Measurements from ENCODE around the gene HCN2. TPM values are rescaled to one million over a fixed set of nuclear protein-coding genes. Genes with fewer than 3 reads are reported as not detected.

The HCN2 gene
- polyA plus RNA-seq, 1 of the 3 experiments (the other 2 are of a cell fraction) = 5.6 TPM

GRCh38 chr19:616747-617526 is 27.3 kb downstream of the HCN2 start:
- CTCF ChIA-PET = interaction anchor here (0.9 kb wide), 1 partner anchor 12 kb away, joined by 8 read pairs; no protein-coding TSS in a partner anchor
- Histone ChIP-seq H3K27ac (ENCODE audit: low read depth in 2 of 2, low read length in 1 of 2) (no peak overlapping the region), H3K9ac (no peak overlapping the region), H3K4me3 (ENCODE audit: low read depth in 2 of 2, low read length in 1 of 2) (no peak overlapping the region), H3K4me2 (no peak overlapping the region), H4K20me1 (ENCODE audit: insufficient read depth) (no peaks in the 10 kb centered on the region), H2AFZ (ENCODE audit: low read depth) (no peak overlapping the region), H3K4me1 (ENCODE audit: control insufficient read depth in 1 of 2, insufficient read depth in 2 of 2, low read depth in 1 of 2, low read length in 1 of 2) (no peaks in the 10 kb centered on the region), H3K9me3 (no peaks in the 10 kb centered on the region), H3K27me3 (ENCODE audit: insufficient read depth) (no peaks in the 10 kb centered on the region), H3F3A (replicated peaks; ENCODE audit: insufficient read depth) (peaks cover 1% of the 10 kb centered on the region), H3K9me2 (no peaks in the 10 kb centered on the region), H3K36me3 (replicated peaks in 1 of 2; ENCODE audit: control insufficient read depth in 1 of 2, insufficient read depth in 2 of 2, low read length in 1 of 2) (peaks cover 0 to 41% of the 10 kb centered on the region in 2 experiments), H3K79me2 (ENCODE audit: insufficient read depth) (no peaks in the 10 kb centered on the region)
- TF ChIP-seq NRF1 (IDR thresholded peaks at IDR 0.05; ENCODE audit: low read depth, low read length) = no peak
- TF ChIP-seq FOXM1 (IDR thresholded peaks at IDR 0.05; ENCODE audit: low read depth) = no peak
- no peak for TF ChIP-seq FOXJ3 (CRISPR knock-in tag; IDR thresholded peaks at IDR 0.05)
- no peak for TF ChIP-seq SMC3 (IDR thresholded peaks at IDR 0.05; ENCODE audit: low read depth, low read length)
- DNase-seq = no peak
- WGBS (ENCODE audit: low lambda C conversion rate) = 92% methylated on average over 50 of the region's 58 CpGs
- POLR2A ChIA-PET = no interaction called here

GRCh38 chr19:617551-618246 is 28.0 kb downstream of the HCN2 start:
- Histone ChIP-seq H3K4me1 (ENCODE audit: control insufficient read depth in 1 of 2, insufficient read depth in 2 of 2, low read depth in 1 of 2, low read length in 1 of 2) (no peaks in the 10 kb centered on the region), H3K27ac (ENCODE audit: low read depth in 2 of 2, low read length in 1 of 2) (no peak overlapping the region), H2AFZ (ENCODE audit: low read depth) (no peak overlapping the region), H3K4me3 (ENCODE audit: low read depth in 2 of 2, low read length in 1 of 2) (no peak overlapping the region), H3K27me3 (ENCODE audit: insufficient read depth) (no peaks in the 10 kb centered on the region), H3K79me2 (ENCODE audit: insufficient read depth) (no peaks in the 10 kb centered on the region), H4K20me1 (ENCODE audit: insufficient read depth) (no peaks in the 10 kb centered on the region), H3K9me3 (no peaks in the 10 kb centered on the region), H3K9me2 (no peaks in the 10 kb centered on the region), H3K9ac (no peak overlapping the region), H3K4me2 (no peak overlapping the region), H3K36me3 (replicated peaks in 1 of 2; ENCODE audit: control insufficient read depth in 1 of 2, insufficient read depth in 2 of 2, low read length in 1 of 2) (peaks cover 0 to 47% of the 10 kb centered on the region in 2 experiments), H3F3A (replicated peaks; ENCODE audit: insufficient read depth) (no peaks in the 10 kb centered on the region)
- TF ChIP-seq MAX (IDR thresholded peaks at IDR 0.05; ENCODE audit: low read depth) (no peak), GATA2 (CRISPR knock-in tag; IDR thresholded peaks at IDR 0.05) (no peak), FOSL2 (IDR thresholded peaks at IDR 0.05; ENCODE audit: borderline replicate concordance, low read depth) (no peak), RFX5 (IDR thresholded peaks at IDR 0.05; ENCODE audit: low read length) (no peak)
- WGBS (ENCODE audit: low lambda C conversion rate) = 84% methylated on average over 9 of the region's 29 CpGs
- CTCF ChIA-PET = interaction anchor here (0.6 to 0.9 kb wide), 2 partner anchors 11 to 314 kb away, joined by 3 to 8 read pairs; no protein-coding TSS in a partner anchor
- POLR2A ChIA-PET = no interaction called here
- no peak for DNase-seq

- Histone ChIP-seq H3K9me2 (no peaks in the 10 kb centered on the region), H3K9ac (no peak overlapping the region), H3K27ac (ENCODE audit: low read depth in 2 of 2, low read length in 1 of 2) (no peak overlapping the region), H3K9me3 (no peaks in the 10 kb centered on the region), H4K20me1 (ENCODE audit: insufficient read depth) (0 out of 2 replicates have a peak, but pooled peaks cover under 1% of the 10 kb centered on the region), H3K4me1 (ENCODE audit: control insufficient read depth in 1 of 2, insufficient read depth in 2 of 2, low read depth in 1 of 2, low read length in 1 of 2) (no peaks in the 10 kb centered on the region), H3K4me2 (no peak overlapping the region), H3K36me3 (replicated peaks in 1 of 2; ENCODE audit: control insufficient read depth in 1 of 2, insufficient read depth in 2 of 2, low read length in 1 of 2) (peaks cover 0 to 48% of the 10 kb centered on the region in 2 experiments), H3K4me3 (ENCODE audit: low read depth in 2 of 2, low read length in 1 of 2) (no peak overlapping the region), H3K27me3 (ENCODE audit: insufficient read depth) (no peaks in the 10 kb centered on the region), H3F3A (replicated peaks; ENCODE audit: insufficient read depth) (no peaks in the 10 kb centered on the region), H2AFZ (ENCODE audit: low read depth) (no peak overlapping the region), H3K79me2 (ENCODE audit: insufficient read depth) (no peaks in the 10 kb centered on the region)
- no peak for DNase-seq
- 96% methylated on average over 13 of the region's 19 CpGs for WGBS (ENCODE audit: low lambda C conversion rate)
- ChIA-PET POLR2A (no interaction called here), CTCF (interaction anchor here (0.6 to 0.9 kb wide), 2 partner anchors 10 to 313 kb away, joined by 3 to 8 read pairs; no protein-coding TSS in a partner anchor)
- no peak for TF ChIP-seq JUND (IDR thresholded peaks at IDR 0.05)
- no peak for TF ChIP-seq PBX3 (IDR thresholded peaks at IDR 0.05)
- no peak for TF ChIP-seq FOXM1 (IDR thresholded peaks at IDR 0.05; ENCODE audit: low read depth)
- no peak for TF ChIP-seq TEAD4 (IDR thresholded peaks at IDR 0.05; ENCODE audit: borderline replicate concordance, insufficient read depth)
- no peak for TF ChIP-seq GATA2 (CRISPR knock-in tag; IDR thresholded peaks at IDR 0.05)
- no peak for TF ChIP-seq RCOR1 (IDR thresholded peaks at IDR 0.05; ENCODE audit: low read length)
- no peak for TF ChIP-seq IRF3 (IDR thresholded peaks at IDR 0.05; ENCODE audit: low read depth, low read length)
- TF ChIP-seq USF1 (IDR thresholded peaks at IDR 0.05; ENCODE audit: borderline replicate concordance, low read depth) = no peak
- no peak for TF ChIP-seq EP300 (IDR thresholded peaks at IDR 0.05; ENCODE audit: borderline replicate concordance in 1 of 2, low read depth in 1 of 2, low read length in 1 of 2)
- TF ChIP-seq POLR2AphosphoS5 (IDR thresholded peaks at IDR 0.05; ENCODE audit: low read depth, low read length) = no peak
- no peak for TF ChIP-seq MEF2A (IDR thresholded peaks at IDR 0.05; ENCODE audit: borderline replicate concordance, low read depth)
- no peak for TF ChIP-seq FOXJ3 (CRISPR knock-in tag; IDR thresholded peaks at IDR 0.05)
These were observed 28.6 kb downstream of the HCN2 start for GRCh38 chr19:618247-618619.
